ENCODE measurements around the gene CNOT6L.
"Not testable (repeated sequence)": the region's sequence is repeated elsewhere in the genome, so short reads cannot be mapped to it uniquely, and the experiment has no call there.

CNOT6L gene

DNA sequence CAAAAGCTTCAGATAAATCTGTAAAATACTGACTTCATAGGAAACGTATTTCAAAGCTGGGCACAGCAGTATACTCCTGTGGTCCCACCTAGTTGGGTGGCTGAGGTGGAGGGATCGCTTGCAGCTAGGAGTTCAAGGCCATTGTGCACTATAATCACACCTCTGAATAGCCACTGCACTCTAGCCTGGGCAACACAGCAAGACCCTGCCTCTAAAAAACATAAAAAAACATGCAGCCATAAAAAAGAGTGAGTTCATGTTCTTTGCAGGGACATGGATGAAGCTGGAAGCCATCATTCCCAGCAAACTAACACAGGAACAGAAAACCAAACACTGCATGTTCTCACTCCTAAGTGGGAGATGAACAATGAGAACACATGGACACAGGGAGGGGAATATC, 38.4 kb downstream of the CNOT6L start:
- H3K27ac ChIP-seq (ENCODE audit: low read depth, low read length); H3K27me3 ChIP-seq (ENCODE audit: insufficient read depth, low read length); H3K36me3 ChIP-seq (ENCODE audit: insufficient read depth, low read length); H2AFZ ChIP-seq (ENCODE audit: low read length, unreplicated experiment); H3K4me3 ChIP-seq (ENCODE audit: low read depth, low read length): not testable (repeated sequence)
- Histone ChIP-seq H3K4me1 (ENCODE audit: control insufficient read depth, insufficient read depth, low read length, unreplicated experiment) (peaks cover 13% of the 10 kb centered on the region), H3K79me2 (ENCODE audit: control insufficient read depth, insufficient read depth, low read length, unreplicated experiment) (peaks cover 31% of the 10 kb centered on the region)

DNA sequence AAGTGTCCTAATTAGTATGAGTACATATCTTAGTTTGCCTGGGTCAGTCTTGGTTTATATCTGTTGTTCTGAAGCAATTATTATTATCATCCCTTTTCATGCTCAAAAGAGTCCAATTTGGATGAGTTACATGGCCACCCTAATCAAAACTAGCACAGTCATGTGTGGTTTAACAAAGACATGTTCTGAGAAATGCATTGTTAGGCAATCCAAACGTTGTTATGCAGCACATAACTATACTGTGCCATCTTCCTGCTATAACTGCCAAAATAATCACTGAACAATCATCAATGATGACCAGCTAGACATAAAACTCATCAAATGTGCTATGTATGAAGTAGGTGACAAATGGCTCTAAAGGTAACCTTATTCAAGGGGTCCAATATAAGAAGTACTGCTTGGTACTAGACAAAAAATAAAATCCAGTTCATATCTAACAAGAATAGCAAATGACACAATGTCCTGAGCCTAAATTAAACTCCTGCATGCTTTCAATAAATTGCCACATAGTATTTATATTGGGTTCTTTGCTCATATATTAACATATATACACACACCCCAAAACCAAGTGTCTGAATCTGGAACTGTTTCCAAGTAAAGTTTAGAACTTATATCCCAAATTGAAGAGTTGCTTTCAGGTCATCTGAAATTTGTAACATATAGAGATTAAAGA, 41.9 kb downstream of the CNOT6L start:
- peaks cover 27% of the 10 kb centered on the region for H3K79me2 ChIP-seq (ENCODE audit: control insufficient read depth, insufficient read depth, low read length, unreplicated experiment)
- H3K4me3 ChIP-seq (ENCODE audit: low read depth, low read length) = no peak overlapping the region
- peaks cover 13% of the 10 kb centered on the region for H3K4me1 ChIP-seq (ENCODE audit: control insufficient read depth, insufficient read depth, low read length, unreplicated experiment)
- no peaks in the 10 kb centered on the region for H3K27me3 ChIP-seq (ENCODE audit: insufficient read depth, low read length)
- no peak overlapping the region for H2AFZ ChIP-seq (ENCODE audit: low read length, unreplicated experiment)
- no peaks in the 10 kb centered on the region for H3K36me3 ChIP-seq (ENCODE audit: insufficient read depth, low read length)
- no peak overlapping the region for H3K27ac ChIP-seq (ENCODE audit: low read depth, low read length)

DNA sequence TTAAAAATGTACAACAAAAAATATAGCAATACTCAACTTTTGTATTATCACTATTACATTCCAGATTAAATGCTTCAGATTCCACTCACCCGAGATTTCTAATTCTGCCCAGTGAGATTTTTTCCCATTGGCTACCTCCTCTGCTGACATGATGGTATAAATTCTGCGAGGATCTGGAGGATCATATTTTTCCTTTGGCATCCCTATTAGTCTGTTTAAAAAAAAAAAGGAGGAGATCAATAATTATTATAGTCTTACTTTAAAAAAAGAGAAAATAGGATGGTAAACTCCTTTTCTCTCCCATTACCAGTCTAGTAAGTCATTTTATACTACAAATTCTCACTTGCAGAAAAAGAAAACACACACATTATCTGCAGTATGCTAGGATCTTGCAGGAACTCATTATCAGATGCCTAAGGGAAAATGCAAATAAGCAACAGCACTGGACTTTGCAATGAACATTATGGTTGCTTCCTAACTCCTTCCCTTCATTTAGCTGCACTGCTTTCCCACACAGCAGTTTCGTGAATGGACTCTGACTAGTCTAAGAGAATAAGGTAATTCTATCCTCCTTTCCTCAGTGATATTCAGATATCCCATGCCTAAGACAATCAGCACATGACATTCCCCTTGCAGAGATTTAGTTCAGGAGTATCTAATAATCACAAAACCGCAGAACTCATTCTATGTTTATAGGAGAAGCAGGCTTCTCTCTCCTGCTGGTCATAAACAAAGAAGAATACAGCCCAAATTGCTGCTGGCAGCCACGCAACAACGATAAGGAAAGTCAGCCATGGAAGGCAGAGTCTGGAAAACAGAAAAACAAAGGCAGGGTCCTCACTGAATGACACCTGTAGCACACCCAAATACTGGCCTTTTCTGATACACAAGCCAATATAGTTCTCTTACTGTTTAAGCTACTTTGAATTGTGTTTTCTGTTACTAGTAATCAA, 42.7 kb downstream of the CNOT6L start:
- Histone ChIP-seq H3K36me3 (ENCODE audit: insufficient read depth, low read length) (peaks cover 4% of the 10 kb centered on the region; the same call in 1 of the 2 replicates), H3K27me3 (ENCODE audit: insufficient read depth, low read length) (no peaks in the 10 kb centered on the region), H3K27ac (ENCODE audit: low read depth, low read length) (no peak overlapping the region), H3K4me1 (ENCODE audit: control insufficient read depth, insufficient read depth, low read length, unreplicated experiment) (peaks cover 13% of the 10 kb centered on the region), H3K79me2 (ENCODE audit: control insufficient read depth, insufficient read depth, low read length, unreplicated experiment) (peaks cover 20% of the 10 kb centered on the region), H2AFZ (ENCODE audit: low read length, unreplicated experiment) (no peak overlapping the region), H3K4me3 (ENCODE audit: low read depth, low read length) (no peak overlapping the region)

DNA sequence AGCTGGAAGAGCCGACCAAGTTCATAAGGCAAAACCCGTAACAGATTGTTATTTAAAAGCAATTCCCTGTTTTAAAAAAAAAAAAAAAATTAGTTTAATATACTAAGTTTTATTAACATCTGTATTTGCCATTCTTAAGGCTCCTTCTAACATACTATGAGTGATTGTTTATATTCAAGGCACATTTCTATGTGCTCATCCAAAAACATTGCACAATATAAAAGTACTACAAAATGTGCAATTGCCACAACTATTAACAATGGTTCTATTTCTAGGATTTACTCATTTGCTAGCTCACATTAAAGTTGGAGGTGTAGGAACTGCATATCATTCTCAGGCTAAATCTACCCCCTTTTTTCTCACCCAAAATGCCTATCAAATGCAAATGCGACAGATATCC, 46.1 kb downstream of the CNOT6L start:
- peaks cover 12% of the 10 kb centered on the region for H3K79me2 ChIP-seq (ENCODE audit: control insufficient read depth, insufficient read depth, low read length, unreplicated experiment)
- peaks cover 4% of the 10 kb centered on the region; the same call in 1 of the 2 replicates for H3K36me3 ChIP-seq (ENCODE audit: insufficient read depth, low read length)
- no peak overlapping the region for H2AFZ ChIP-seq (ENCODE audit: low read length, unreplicated experiment)
- peaks cover 13% of the 10 kb centered on the region for H3K4me1 ChIP-seq (ENCODE audit: control insufficient read depth, insufficient read depth, low read length, unreplicated experiment)
- no peak overlapping the region for H3K4me3 ChIP-seq (ENCODE audit: low read depth, low read length)
- no peak overlapping the region for H3K27ac ChIP-seq (ENCODE audit: low read depth, low read length)
- no peaks in the 10 kb centered on the region for H3K27me3 ChIP-seq (ENCODE audit: insufficient read depth, low read length)

DNA sequence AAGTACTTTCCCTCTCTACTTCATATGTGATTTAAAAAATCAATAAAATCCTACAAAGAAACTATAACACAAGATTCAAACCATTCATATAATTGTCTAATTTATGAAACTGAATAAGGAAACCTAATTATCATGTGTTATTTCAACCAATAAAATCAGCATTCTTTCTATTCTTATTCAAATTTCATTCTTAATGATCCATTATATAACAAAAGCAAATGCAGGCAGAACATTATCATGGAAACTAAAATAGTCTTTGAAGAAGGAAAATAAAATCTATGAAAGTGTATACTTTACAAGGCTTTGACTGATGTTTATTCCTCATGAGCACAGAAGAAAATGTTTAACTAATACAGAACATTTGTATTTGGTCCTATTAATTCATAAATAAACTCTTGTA, 47.6 kb downstream of the CNOT6L start:
- Histone ChIP-seq H3K27me3 (ENCODE audit: insufficient read depth, low read length) (no peaks in the 10 kb centered on the region), H3K4me3 (ENCODE audit: low read depth, low read length) (no peak overlapping the region), H3K79me2 (ENCODE audit: control insufficient read depth, insufficient read depth, low read length, unreplicated experiment) (peaks cover under 1% of the 10 kb centered on the region), H3K36me3 (ENCODE audit: insufficient read depth, low read length) (peaks cover 4% of the 10 kb centered on the region; the same call in 1 of the 2 replicates), H2AFZ (ENCODE audit: low read length, unreplicated experiment) (no peak overlapping the region), H3K27ac (ENCODE audit: low read depth, low read length) (no peak overlapping the region), H3K4me1 (ENCODE audit: control insufficient read depth, insufficient read depth, low read length, unreplicated experiment) (peaks cover 2% of the 10 kb centered on the region)

DNA sequence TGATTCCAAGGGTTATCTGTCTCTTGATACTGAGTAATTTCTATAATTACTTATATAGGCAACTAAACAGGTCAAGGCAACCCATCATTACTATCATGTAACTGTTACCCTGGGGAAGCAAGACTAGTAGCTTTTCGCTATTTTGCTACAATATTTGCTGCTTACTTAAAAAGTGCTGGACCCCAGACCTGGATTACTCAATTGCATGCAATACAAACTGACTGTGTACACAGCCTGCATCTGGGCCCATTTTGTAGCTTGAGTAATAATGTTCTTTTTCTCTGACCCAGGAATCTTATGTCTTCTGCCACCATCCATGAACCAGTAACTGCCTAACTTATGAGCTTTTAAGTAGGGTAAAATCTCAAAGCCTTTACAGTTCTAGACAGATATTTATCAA, 53.4 kb downstream of the CNOT6L start:
- Histone ChIP-seq H2AFZ (ENCODE audit: low read length, unreplicated experiment) (no peak overlapping the region), H3K79me2 (ENCODE audit: control insufficient read depth, insufficient read depth, low read length, unreplicated experiment) (no peaks in the 10 kb centered on the region), H3K4me1 (ENCODE audit: control insufficient read depth, insufficient read depth, low read length, unreplicated experiment) (no peaks in the 10 kb centered on the region), H3K4me3 (ENCODE audit: low read depth, low read length) (no peak overlapping the region), H3K27ac (ENCODE audit: low read depth, low read length) (no peak overlapping the region), H3K27me3 (ENCODE audit: insufficient read depth, low read length) (no peaks in the 10 kb centered on the region), H3K36me3 (ENCODE audit: insufficient read depth, low read length) (peaks cover 18% of the 10 kb centered on the region)

DNA sequence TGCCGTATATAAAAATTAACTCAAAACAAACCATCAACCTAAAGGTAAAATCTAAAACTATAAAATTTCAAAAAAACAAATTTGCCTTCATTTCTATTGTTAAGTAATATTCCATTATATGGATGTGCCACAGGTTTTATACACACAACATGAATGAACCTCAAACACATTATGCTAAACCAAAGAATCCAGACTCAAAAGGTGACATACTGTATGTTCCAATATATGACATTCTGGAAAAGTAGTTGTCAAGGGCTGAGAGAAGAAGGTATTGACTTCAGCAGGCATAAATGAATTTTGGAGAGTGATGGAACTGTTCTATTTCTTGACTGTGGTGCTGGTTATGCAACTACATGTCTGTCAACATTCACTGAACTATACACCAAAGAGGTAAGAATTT, 56.6 kb downstream of the CNOT6L start:
- H3K27me3 ChIP-seq (ENCODE audit: insufficient read depth, low read length) = no peaks in the 10 kb centered on the region
- H3K36me3 ChIP-seq (ENCODE audit: insufficient read depth, low read length) = peaks cover 18% of the 10 kb centered on the region
- no peaks in the 10 kb centered on the region for H3K79me2 ChIP-seq (ENCODE audit: control insufficient read depth, insufficient read depth, low read length, unreplicated experiment)
- no peak overlapping the region for H3K4me3 ChIP-seq (ENCODE audit: low read depth, low read length)
- no peak overlapping the region for H3K27ac ChIP-seq (ENCODE audit: low read depth, low read length)
- H3K4me1 ChIP-seq (ENCODE audit: control insufficient read depth, insufficient read depth, low read length, unreplicated experiment) = no peaks in the 10 kb centered on the region
- H2AFZ ChIP-seq (ENCODE audit: low read length, unreplicated experiment) = no peak overlapping the region

DNA sequence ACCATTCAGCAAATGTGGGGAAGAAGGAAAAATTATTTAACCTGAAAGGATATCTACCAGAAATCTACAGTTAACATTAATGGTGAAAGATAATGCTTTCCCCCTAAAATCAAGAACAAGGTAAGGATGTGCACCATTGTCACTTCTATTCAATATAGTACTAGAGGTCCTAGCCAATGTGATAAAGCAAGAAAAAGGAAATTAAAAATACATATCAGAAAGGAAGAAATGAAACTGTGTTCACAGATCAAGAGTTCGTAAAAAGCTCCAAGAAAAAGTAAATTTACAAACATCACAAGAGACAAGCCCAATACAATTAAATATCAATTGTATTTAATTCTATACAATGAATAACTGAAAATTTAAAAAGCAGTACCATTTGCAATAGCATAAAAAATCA, 57.6 kb downstream of the CNOT6L start:
- H3K79me2 ChIP-seq (ENCODE audit: control insufficient read depth, insufficient read depth, low read length, unreplicated experiment) = no peaks in the 10 kb centered on the region
- no peaks in the 10 kb centered on the region for H3K4me1 ChIP-seq (ENCODE audit: control insufficient read depth, insufficient read depth, low read length, unreplicated experiment)
- H2AFZ ChIP-seq (ENCODE audit: low read length, unreplicated experiment) = no peak overlapping the region
- no peaks in the 10 kb centered on the region for H3K27me3 ChIP-seq (ENCODE audit: insufficient read depth, low read length)
- H3K36me3 ChIP-seq (ENCODE audit: insufficient read depth, low read length) = peaks cover 19% of the 10 kb centered on the region
- no peak overlapping the region for H3K4me3 ChIP-seq (ENCODE audit: low read depth, low read length)
- no peak overlapping the region for H3K27ac ChIP-seq (ENCODE audit: low read depth, low read length)

DNA sequence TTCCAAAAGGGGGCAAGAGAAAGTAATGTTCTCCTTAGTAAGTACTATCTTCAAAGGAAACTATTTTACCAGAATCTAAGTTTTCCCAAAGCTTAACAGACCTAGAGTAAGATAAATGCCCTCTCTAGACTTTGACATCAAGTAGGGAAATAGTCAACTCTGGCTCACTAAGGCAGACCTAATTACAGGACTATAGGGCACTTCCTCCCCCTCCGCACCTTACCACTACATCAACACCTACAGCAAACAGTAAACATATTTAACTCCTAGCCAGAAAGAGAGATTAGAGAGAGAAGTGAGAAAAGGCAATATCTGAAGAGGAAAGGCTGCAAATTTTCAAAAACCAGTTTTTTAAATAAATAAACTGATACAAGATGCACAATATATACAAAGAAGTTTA, 60.4 kb downstream of the CNOT6L start:
- H3K36me3 ChIP-seq (ENCODE audit: insufficient read depth, low read length) = peaks cover 22% of the 10 kb centered on the region
- H3K27me3 ChIP-seq (ENCODE audit: insufficient read depth, low read length) = no peaks in the 10 kb centered on the region
- no peak overlapping the region for H2AFZ ChIP-seq (ENCODE audit: low read length, unreplicated experiment)
- H3K27ac ChIP-seq (ENCODE audit: low read depth, low read length) = no peak overlapping the region
- no peaks in the 10 kb centered on the region for H3K4me1 ChIP-seq (ENCODE audit: control insufficient read depth, insufficient read depth, low read length, unreplicated experiment)
- H3K4me3 ChIP-seq (ENCODE audit: low read depth, low read length) = no peak overlapping the region
- no peaks in the 10 kb centered on the region for H3K79me2 ChIP-seq (ENCODE audit: control insufficient read depth, insufficient read depth, low read length, unreplicated experiment)

DNA sequence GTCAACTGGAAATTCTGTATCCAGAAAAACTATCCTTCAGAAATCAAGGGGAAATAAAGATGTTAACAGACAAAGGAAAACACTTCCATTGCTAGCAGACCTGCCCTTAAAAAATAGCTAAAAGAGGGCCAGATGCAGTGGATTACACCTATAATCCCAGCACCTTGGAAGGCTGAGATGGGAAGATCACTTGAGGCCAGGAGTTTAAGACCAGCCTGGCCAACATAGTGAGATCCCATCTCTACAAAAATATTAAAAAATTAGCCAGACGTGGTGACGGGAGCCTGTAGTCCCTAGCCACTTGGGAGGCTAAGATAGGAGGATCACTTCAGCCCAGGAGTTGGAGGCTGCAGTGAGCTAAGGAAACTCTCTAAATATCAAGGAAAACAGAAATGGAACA, 67.4 kb downstream of the CNOT6L start:
- H3K4me3 ChIP-seq (ENCODE audit: low read depth, low read length) = no peak overlapping the region
- H3K36me3 ChIP-seq (ENCODE audit: insufficient read depth, low read length) = peaks cover 8% of the 10 kb centered on the region; the same call in 1 of the 2 replicates
- no peaks in the 10 kb centered on the region for H3K27me3 ChIP-seq (ENCODE audit: insufficient read depth, low read length)
- no peak overlapping the region for H3K27ac ChIP-seq (ENCODE audit: low read depth, low read length)
- no peaks in the 10 kb centered on the region for H3K79me2 ChIP-seq (ENCODE audit: control insufficient read depth, insufficient read depth, low read length, unreplicated experiment)
- H3K4me1 ChIP-seq (ENCODE audit: control insufficient read depth, insufficient read depth, low read length, unreplicated experiment) = no peaks in the 10 kb centered on the region
- no peak overlapping the region for H2AFZ ChIP-seq (ENCODE audit: low read length, unreplicated experiment)

DNA sequence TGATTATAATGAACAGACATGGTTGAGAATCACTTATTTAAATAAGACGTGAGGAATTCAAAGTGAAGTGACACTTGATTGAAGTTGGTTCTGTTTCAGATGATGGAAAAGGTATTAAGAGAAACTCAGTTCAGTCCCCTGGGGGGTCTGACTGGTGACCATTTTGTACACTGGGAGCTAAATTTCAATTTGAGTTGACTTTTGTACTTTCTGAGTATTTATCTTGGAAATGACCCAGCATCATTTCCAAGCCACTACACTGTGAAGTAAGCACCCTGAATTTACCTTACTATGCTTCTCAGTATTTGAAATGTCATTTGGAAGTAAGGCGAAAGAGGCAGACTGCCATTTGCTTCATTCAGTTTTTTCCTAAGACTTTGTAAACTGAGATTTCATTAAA, 73.4 kb downstream of the CNOT6L start:
- Histone ChIP-seq H3K27me3 (ENCODE audit: insufficient read depth, low read length) (no peaks in the 10 kb centered on the region), H3K36me3 (ENCODE audit: insufficient read depth, low read length) (0 out of 2 replicates have a peak, but pooled peaks cover 5% of the 10 kb centered on the region), H3K4me3 (ENCODE audit: low read depth, low read length) (no peak overlapping the region), H3K4me1 (ENCODE audit: control insufficient read depth, insufficient read depth, low read length, unreplicated experiment) (peaks cover 5% of the 10 kb centered on the region), H3K27ac (ENCODE audit: low read depth, low read length) (no peak overlapping the region), H2AFZ (ENCODE audit: low read length, unreplicated experiment) (no peak overlapping the region), H3K79me2 (ENCODE audit: control insufficient read depth, insufficient read depth, low read length, unreplicated experiment) (no peaks in the 10 kb centered on the region)
